ENCODE measurements around the gene ZNF717. TPM values are rescaled to one million over a fixed set of nuclear protein-coding genes. Genes with fewer than 3 reads are reported as not detected.

ZNF717 gene
- total RNA-seq, 4 donors from 2014 or later: 9.1 to 17.7 (median 16.0) TPM

DNA sequence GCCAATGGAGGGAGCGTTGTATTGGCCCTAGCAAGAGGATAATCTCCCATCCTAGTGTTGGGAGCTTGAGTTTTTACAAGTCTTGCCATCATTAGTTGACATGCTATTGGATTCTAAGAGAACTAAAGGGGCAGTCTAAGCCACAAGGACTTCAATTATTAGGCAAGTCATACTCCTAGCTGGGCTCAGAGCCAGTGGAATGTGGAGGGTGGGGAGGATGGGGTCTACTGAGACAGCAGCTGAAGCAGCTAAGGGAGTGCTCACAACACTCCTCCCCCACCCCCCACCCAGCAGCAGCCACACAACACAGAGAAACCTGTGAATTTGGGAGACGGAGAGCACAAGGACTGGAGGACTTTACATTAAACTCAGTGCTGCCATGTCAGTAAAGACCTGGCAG, 93.3 kb downstream of the ZNF717 start:
- no peak for TF ChIP-seq POLR2A (IDR thresholded peaks at IDR 0.05)
- no peak for TF ChIP-seq CTCF (IDR thresholded peaks at IDR 0.05)
- TF ChIP-seq EP300 (IDR thresholded peaks at IDR 0.05): no peak
- no peak for TF ChIP-seq POLR2AphosphoS5 (IDR thresholded peaks at IDR 0.05)
- H3K4me3 ChIP-seq: no peak overlapping the region
- H3K27ac ChIP-seq: no peak overlapping the region
- WGBS: 50% methylated on average over 2 of the region's 2 CpGs
- H3K4me1 ChIP-seq: no peaks in the 10 kb centered on the region
- H3K36me3 ChIP-seq: no peaks in the 10 kb centered on the region
- no peaks in the 10 kb centered on the region for H3K9me3 ChIP-seq
- no peaks in the 10 kb centered on the region for H3K27me3 ChIP-seq
- no peak for DNase-seq (ENCODE audit: low spot score in 2 of 2)

DNA sequence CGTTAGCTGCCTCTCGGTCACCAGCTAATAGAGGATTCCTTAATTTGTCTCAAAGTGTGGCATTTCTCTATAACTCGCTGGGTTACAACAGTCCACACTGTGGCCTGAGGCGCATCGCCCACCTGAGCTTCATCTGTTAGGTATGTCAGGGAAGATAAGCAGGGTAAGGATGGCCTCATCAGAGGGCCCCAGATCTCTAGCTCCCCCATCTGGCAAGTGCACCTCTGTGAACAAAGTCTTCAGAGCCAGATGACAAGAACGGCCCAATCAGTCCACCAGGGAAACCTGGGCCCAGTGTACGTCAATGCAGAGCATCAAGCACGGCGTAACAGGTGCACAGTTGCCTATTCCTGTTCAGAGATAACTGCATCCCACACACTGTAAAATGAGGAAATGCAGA, 98.0 kb downstream of the ZNF717 start:
- no peaks in the 10 kb centered on the region for H3K4me1 ChIP-seq
- TF ChIP-seq EP300 (IDR thresholded peaks at IDR 0.05) (no peak), POLR2A (IDR thresholded peaks at IDR 0.05) (no peak), POLR2AphosphoS5 (IDR thresholded peaks at IDR 0.05) (no peak), CTCF (IDR thresholded peaks at IDR 0.05) (no peak)
- 91% methylated on average over 9 of the region's 9 CpGs for WGBS
- H3K27me3 ChIP-seq: no peaks in the 10 kb centered on the region
- no peak for DNase-seq (ENCODE audit: low spot score in 2 of 2)
- no peak overlapping the region for H3K27ac ChIP-seq
- no peak overlapping the region for H3K4me3 ChIP-seq
- peaks cover 10% of the 10 kb centered on the region for H3K36me3 ChIP-seq
- H3K9me3 ChIP-seq: peaks cover 5% of the 10 kb centered on the region

Other genes with a start within 250 kb of the ZNF717 start
- not detected for gene FRG2C, start 121.2 kb downstream of the ZNF717 start, total RNA-seq

Data from suprapubic skin (tissue), 4 donors.